Thoracic aorta endothelial cell (primary cell): ENCODE data around the gene HMGB1. TPM values are rescaled to one million over a fixed set of nuclear protein-coding genes. Genes with fewer than 3 reads are reported as not detected.

ENCODE experiments used
- total RNA-seq: library from RNA; depleted of rRNA; stranded (reverse); fragments of >200 nt; gene quantifications from 2 replicates; pipeline ENCODE4 v1.2.3, GENCODE V29; 2012

HMGB1 gene
- total RNA-seq, result 435 and 795 TPM in 2 replicates

GRCh38 chr13:30465593-30466357 lies at the start of gene HMGB1:
TSS of gene HMGB1 (minus strand) at chr13:30465936. CDS start at chr13:30463680, 2,256 bp downstream.

GRCh38 chr13:30422054-30422839 lies 43.5 kb downstream of the HMGB1 start, which contains the start of gene UBE2L5:
TSS of gene UBE2L5 (plus strand) at chr13:30422493. CDS start at chr13:30427991, 5,498 bp downstream.

Other genes with a start within 250 kb of the HMGB1 start
- 26.2 and 30.1 TPM in 2 replicates for gene KATNAL1, start 158.4 kb downstream of the HMGB1 start, total RNA-seq
- not detected in 2 replicates for gene UBE2L5, start 43.4 kb downstream of the HMGB1 start, total RNA-seq
- 28.8 and 36.2 TPM in 2 replicates for gene USPL1, start 152.0 kb upstream of the HMGB1 start, total RNA-seq